Effector memory CD8-positive, alpha-beta T cell (primary cell): Measurements from ENCODE around the gene TULP1.
"Not testable (repeated sequence)": the region's sequence is repeated elsewhere in the genome, so short reads cannot be mapped to it uniquely, and the experiment has no call there.

Experiments
- ATAC-seq: fragments of 150-1000 bp; cut with Tn5 transposase; replicated peaks from 2 replicates; pipeline ENCODE4 v1.10.0; 2021; ENCODE audit warnings: mild to moderate bottlenecking, moderate library complexity
- DNase-seq, 3 experiments: peaks; one replicate each; pipeline ENCODE4 v3.0.0; 2021
- H3K27ac Mint-ChIP-seq, 2 donors: one replicate each; pipeline ENCODE4 v1.8.0; 2022; ENCODE audit warnings: mild to moderate bottlenecking in 2 of 2, mixed read lengths in 2 of 2, moderate library complexity in 2 of 2
- H3K27me3 Mint-ChIP-seq, 2 donors: one replicate each; pipeline ENCODE4 v1.8.0; 2022; ENCODE audit warnings: mixed read lengths in 2 of 2
- H3K36me3 Mint-ChIP-seq: one replicate; pipeline ENCODE4 v1.8.0; 2022; ENCODE audit warnings: mild to moderate bottlenecking, moderate library complexity, mixed read lengths; ENCODE audit not compliant: insufficient read depth
- H3K4me1 Mint-ChIP-seq, 2 donors: one replicate each; pipeline ENCODE4 v1.8.0; 2022; ENCODE audit warnings: low read depth in 2 of 2, mixed read lengths in 2 of 2
- H3K4me3 Mint-ChIP-seq, 2 donors: one replicate each; pipeline ENCODE4 v1.8.0; 2022; ENCODE audit warnings: mild to moderate bottlenecking in 2 of 2, mixed read lengths in 2 of 2, moderate library complexity in 2 of 2
- H3K9me3 Mint-ChIP-seq, 2 donors: one replicate each; pipeline ENCODE4 v1.8.0; 2022; ENCODE audit warnings: mixed read lengths in 2 of 2

Gene TULP1

GRCh38 chr6:35516712-35517111, 4.0 kb upstream of the TULP1 start:
- H3K4me3 Mint-ChIP-seq = no peak overlapping the region

GRCh38 chr6:35515939-35516338, 3.2 kb upstream of the TULP1 start:
- H3K4me3 Mint-ChIP-seq, H3K36me3 Mint-ChIP-seq, ATAC-seq, H3K4me1 Mint-ChIP-seq, DNase-seq, H3K9me3 Mint-ChIP-seq, H3K27ac Mint-ChIP-seq: not testable (repeated sequence)
- peaks cover 5 to 34% of the 10 kb centered on the region in 2 donors for H3K27me3 Mint-ChIP-seq

More at GRCh38 chr6:35516712-35517111, 4.0 kb upstream of the TULP1 start:
- H3K4me1 Mint-ChIP-seq = peaks cover 5 to 14% of the 10 kb centered on the region in 2 donors
- H3K9me3 Mint-ChIP-seq = no peaks in the 10 kb centered on the region
- ATAC-seq (no peak), DNase-seq (no peak)
- peaks cover 3% of the 10 kb centered on the region for H3K36me3 Mint-ChIP-seq
- peaks cover 5 to 27% of the 10 kb centered on the region in 2 donors for H3K27me3 Mint-ChIP-seq
- H3K27ac Mint-ChIP-seq = no peak overlapping the region

- ATAC-seq (no peak), DNase-seq (no peak)
- H3K4me1 Mint-ChIP-seq = peaks cover 0 to 7% of the 10 kb centered on the region in 2 donors
- no peak overlapping the region for H3K4me3 Mint-ChIP-seq
- peaks cover 3% of the 10 kb centered on the region for H3K36me3 Mint-ChIP-seq
- no peak overlapping the region for H3K27ac Mint-ChIP-seq
- no peaks in the 10 kb centered on the region for H3K9me3 Mint-ChIP-seq
- H3K27me3 Mint-ChIP-seq = peaks cover 10 to 48% of the 10 kb centered on the region in 2 donors
These were observed 1.9 kb upstream of the TULP1 start for GRCh38 chr6:35514587-35514986.

GRCh38 chr6:35512006-35512405, 690 bp downstream of the TULP1 start:
- DNase-seq (no peak), ATAC-seq (no peak)
- H3K27ac Mint-ChIP-seq = no peak overlapping the region
- peaks cover 7% of the 10 kb centered on the region for H3K36me3 Mint-ChIP-seq
- no peaks in the 10 kb centered on the region for H3K9me3 Mint-ChIP-seq
- peak overlapping the region in 1 of 2 donors; percentile 31 for H3K4me3 Mint-ChIP-seq
- H3K4me1 Mint-ChIP-seq = peaks cover 0 to 7% of the 10 kb centered on the region in 2 donors
- H3K27me3 Mint-ChIP-seq = peaks cover 10 to 57% of the 10 kb centered on the region in 2 donors

- Mint-ChIP-seq H3K4me3 (no peak overlapping the region), H3K9me3 (no peaks in the 10 kb centered on the region), H3K27ac (no peak overlapping the region), H3K27me3 (peaks cover 10 to 58% of the 10 kb centered on the region in 2 donors), H3K36me3 (peaks cover 7% of the 10 kb centered on the region), H3K4me1 (peaks cover 0 to 6% of the 10 kb centered on the region in 2 donors)
- ATAC-seq (no peak), DNase-seq (no peak)
These were observed 1.1 kb downstream of the TULP1 start for GRCh38 chr6:35511562-35511941.

GRCh38 chr6:35510916-35511561, 1.7 kb downstream of the TULP1 start:
- H3K4me3 Mint-ChIP-seq = no peak overlapping the region
- H3K27ac Mint-ChIP-seq = no peak overlapping the region
- peaks cover 0 to 5% of the 10 kb centered on the region in 2 donors for H3K4me1 Mint-ChIP-seq
- ATAC-seq (no peak), DNase-seq (no peak)
- H3K27me3 Mint-ChIP-seq = peaks cover 10 to 63% of the 10 kb centered on the region in 2 donors
- H3K36me3 Mint-ChIP-seq = peaks cover 7% of the 10 kb centered on the region
- H3K9me3 Mint-ChIP-seq = no peaks in the 10 kb centered on the region

GRCh38 chr6:35508542-35508941, 4.2 kb downstream of the TULP1 start:
- Mint-ChIP-seq H3K27ac (no peak overlapping the region), H3K4me3 (no peak overlapping the region), H3K27me3 (peaks cover 5 to 52% of the 10 kb centered on the region in 2 donors), H3K4me1 (peaks cover 0 to 2% of the 10 kb centered on the region in 2 donors), H3K36me3 (peaks cover 4% of the 10 kb centered on the region), H3K9me3 (no peaks in the 10 kb centered on the region)
- ATAC-seq = no peak
- DNase-seq = no peak

- DNase-seq (no peak), ATAC-seq (no peak)
- H3K9me3 Mint-ChIP-seq = no peaks in the 10 kb centered on the region
- H3K27ac Mint-ChIP-seq = no peak overlapping the region
- H3K4me3 Mint-ChIP-seq = no peak overlapping the region
- peaks cover 0 to 2% of the 10 kb centered on the region in 2 donors for H3K4me1 Mint-ChIP-seq
- H3K27me3 Mint-ChIP-seq = peaks cover 5 to 54% of the 10 kb centered on the region in 2 donors
- H3K36me3 Mint-ChIP-seq = peaks cover 4% of the 10 kb centered on the region
These were observed 4.7 kb downstream of the TULP1 start for GRCh38 chr6:35508027-35508426.

- H3K4me3 Mint-ChIP-seq = no peak overlapping the region
- H3K36me3 Mint-ChIP-seq = peaks cover 4% of the 10 kb centered on the region
- no peaks in the 10 kb centered on the region for H3K9me3 Mint-ChIP-seq
- no peak for ATAC-seq
- no peaks in the 10 kb centered on the region for H3K4me1 Mint-ChIP-seq
- peaks cover 5 to 54% of the 10 kb centered on the region in 2 donors for H3K27me3 Mint-ChIP-seq
- no peak for DNase-seq
- H3K27ac Mint-ChIP-seq = no peak overlapping the region
These were observed 5.5 kb downstream of the TULP1 start for GRCh38 chr6:35507221-35507620.

- H3K27ac Mint-ChIP-seq = no peak overlapping the region
- no peaks in the 10 kb centered on the region for H3K9me3 Mint-ChIP-seq
- H3K36me3 Mint-ChIP-seq = peaks cover 4% of the 10 kb centered on the region
- H3K4me3 Mint-ChIP-seq = no peak overlapping the region
- ATAC-seq = no peak
- H3K4me1 Mint-ChIP-seq = no peaks in the 10 kb centered on the region
- peaks cover 10 to 54% of the 10 kb centered on the region in 2 donors for H3K27me3 Mint-ChIP-seq
- DNase-seq = no peak
These were observed 6.2 kb downstream of the TULP1 start for GRCh38 chr6:35506536-35506935.

- no peak overlapping the region for H3K27ac Mint-ChIP-seq
- H3K36me3 Mint-ChIP-seq = peaks cover 4% of the 10 kb centered on the region
- ATAC-seq (no peak), DNase-seq (no peak)
- no peaks in the 10 kb centered on the region for H3K9me3 Mint-ChIP-seq
- H3K27me3 Mint-ChIP-seq = peaks cover 12 to 54% of the 10 kb centered on the region in 2 donors
- no peaks in the 10 kb centered on the region for H3K4me1 Mint-ChIP-seq
- no peak overlapping the region for H3K4me3 Mint-ChIP-seq
These were observed 6.7 kb downstream of the TULP1 start for GRCh38 chr6:35505999-35506412.

- H3K27ac Mint-ChIP-seq = no peak overlapping the region
- no peak for DNase-seq
- H3K36me3 Mint-ChIP-seq = no peaks in the 10 kb centered on the region
- no peak for ATAC-seq
- H3K9me3 Mint-ChIP-seq = no peaks in the 10 kb centered on the region
- H3K4me3 Mint-ChIP-seq = no peak overlapping the region
- peaks cover 28 to 56% of the 10 kb centered on the region in 2 donors for H3K27me3 Mint-ChIP-seq
- H3K4me1 Mint-ChIP-seq = peaks cover 3 to 5% of the 10 kb centered on the region in 2 donors
These were observed 9.2 kb downstream of the TULP1 start for GRCh38 chr6:35503534-35503933.

GRCh38 chr6:35501784-35502183, 10.9 kb downstream of the TULP1 start:
- Mint-ChIP-seq H3K4me1 (peaks cover 6 to 9% of the 10 kb centered on the region in 2 donors), H3K27ac (no peak overlapping the region), H3K36me3 (no peaks in the 10 kb centered on the region), H3K9me3 (no peaks in the 10 kb centered on the region), H3K4me3 (no peak overlapping the region), H3K27me3 (peaks cover 30 to 60% of the 10 kb centered on the region in 2 donors)
- DNase-seq (no peak), ATAC-seq (no peak)

GRCh38 chr6:35500782-35501181, 11.9 kb downstream of the TULP1 start:
- Mint-ChIP-seq H3K36me3 (no peaks in the 10 kb centered on the region), H3K4me3 (no peak overlapping the region), H3K4me1 (peaks cover 6 to 9% of the 10 kb centered on the region in 2 donors), H3K9me3 (no peaks in the 10 kb centered on the region), H3K27ac (no peak overlapping the region), H3K27me3 (peaks cover 30 to 54% of the 10 kb centered on the region in 2 donors)
- no peak for DNase-seq
- no peak for ATAC-seq
